ENCODE results near the gene MAZ. TPM values are rescaled to one million over a fixed set of nuclear protein-coding genes. Genes with fewer than 3 reads are reported as not detected.

Gene MAZ
- total and polyA plus RNA-seq, 2 of the 8 experiments (the other 6 are each of a cell fraction or from before 2014, with no cell fraction given): 219 to 380 TPM

GRCh38 chr16:29777576-29778350 is 28.6 kb upstream of the MAZ start, which contains the start of gene ZG16:
Gene ZG16, plus strand, starts transcription at chr16:29778256. Its CDS starts 1,011 bp downstream, at chr16:29779267.
- Histone ChIP-seq H2BK15ac (ENCODE audit: low read length) (peak within 1 kb of the TSS; percentile 55; the same call in 1 of the 2 replicates), H2BK5ac (ENCODE audit: low read depth, low read length) (no peak within 1 kb of the TSS), H3K9ac (replicated peaks in 1 of 4; ENCODE audit: extremely low read depth in 1 of 4, low read depth in 3 of 4, low read length in 3 of 4) (no peak within 1 kb of the TSS), H3K4me2 (ENCODE audit: insufficient read depth in 1 of 2, low read depth in 2 of 2, low read length in 2 of 2) (no peak within 1 kb of the TSS), H3K18ac (ENCODE audit: extremely low read depth, low read length) (no peak within 1 kb of the TSS), H2AFZ (ENCODE audit: low read length) (no peak within 1 kb of the TSS), H3K79me1 (ENCODE audit: low read depth, low read length) (no peaks in the 10 kb centered on the region), H2AK5ac (ENCODE audit: low read depth, low read length) (no peak within 1 kb of the TSS; the same call in 1 of the 2 replicates), H4K91ac (replicated peaks; ENCODE audit: insufficient read length, low read length) (no peak within 1 kb of the TSS), H3K4me1 (replicated peaks in 1 of 4; ENCODE audit: control insufficient read depth in 3 of 4, insufficient read depth in 4 of 4, low read length in 3 of 4) (no peaks in the 10 kb centered on the region), H2BK12ac (ENCODE audit: low read depth, low read length) (no peak within 1 kb of the TSS), H2BK120ac (replicated peaks; ENCODE audit: low read depth, low read length) (no peak within 1 kb of the TSS), H4K20me1 (replicated peaks in 1 of 2; ENCODE audit: control insufficient read depth in 1 of 2, insufficient read depth in 2 of 2, low read length in 2 of 2) (no peaks in the 10 kb centered on the region), H4K8ac (ENCODE audit: extremely low read depth, insufficient read depth, low read length) (no peak within 1 kb of the TSS; the same call in 1 of the 2 replicates), H3K9me3 (ENCODE audit: insufficient read depth in 2 of 2, low read depth in 1 of 2, low read length in 1 of 2) (no peaks in the 10 kb centered on the region), H3K27me3 (replicated peaks in 1 of 4; ENCODE audit: control insufficient read depth in 3 of 4, extremely low read depth in 1 of 4, insufficient read depth in 3 of 4, low read length in 3 of 4) (peaks cover 0 to 2% (median 0%) of the 10 kb centered on the region in 4 experiments; a peak in 1 of 7 replicates), H3K4ac (replicated peaks; ENCODE audit: insufficient read length, low read depth, low read length) (no peak within 1 kb of the TSS), H3K36me3 (ENCODE audit: control insufficient read depth in 2 of 4, insufficient read depth in 4 of 4, low read length in 3 of 4) (no peaks in the 10 kb centered on the region), H3K23me2 (ENCODE audit: low read depth, low read length) (no peaks in the 10 kb centered on the region), H4K5ac (ENCODE audit: insufficient read length, low read depth, low read length) (no peak within 1 kb of the TSS), H3K79me2 (ENCODE audit: control insufficient read depth in 1 of 2, insufficient read depth in 2 of 2, low read length in 2 of 2) (no peaks in the 10 kb centered on the region), H3K56ac (replicated peaks; ENCODE audit: insufficient read length, low read depth, low read length) (no peak within 1 kb of the TSS), H3K4me3 (ENCODE audit: extremely low read depth in 1 of 4, insufficient read depth in 2 of 4, low read depth in 3 of 4, low read length in 4 of 4) (no peak within 1 kb of the TSS), H3K27ac (ENCODE audit: low read depth, low read length) (no peak within 1 kb of the TSS), H2BK20ac (ENCODE audit: low read length) (0 out of 2 replicates have a peak within 1 kb of the TSS, but pooled peaks have one; percentile 61), H3K14ac (ENCODE audit: insufficient read length) (no peak within 1 kb of the TSS), H3K23ac (ENCODE audit: insufficient read length) (no peak within 1 kb of the TSS)
- no peak for TF ChIP-seq NRF1 (IDR thresholded peaks at IDR 0.05; ENCODE audit: low read depth, low read length)
- TF ChIP-seq, protein P1, sequence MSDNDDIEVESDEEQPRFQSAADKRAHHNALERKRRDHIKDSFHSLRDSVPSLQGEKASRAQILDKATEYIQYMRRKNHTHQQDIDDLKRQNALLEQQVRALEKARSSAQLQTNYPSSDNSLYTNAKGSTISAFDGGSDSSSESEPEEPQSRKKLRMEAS (IDR thresholded peaks at IDR 0.05): no peak
- TF ChIP-seq, protein P2, sequence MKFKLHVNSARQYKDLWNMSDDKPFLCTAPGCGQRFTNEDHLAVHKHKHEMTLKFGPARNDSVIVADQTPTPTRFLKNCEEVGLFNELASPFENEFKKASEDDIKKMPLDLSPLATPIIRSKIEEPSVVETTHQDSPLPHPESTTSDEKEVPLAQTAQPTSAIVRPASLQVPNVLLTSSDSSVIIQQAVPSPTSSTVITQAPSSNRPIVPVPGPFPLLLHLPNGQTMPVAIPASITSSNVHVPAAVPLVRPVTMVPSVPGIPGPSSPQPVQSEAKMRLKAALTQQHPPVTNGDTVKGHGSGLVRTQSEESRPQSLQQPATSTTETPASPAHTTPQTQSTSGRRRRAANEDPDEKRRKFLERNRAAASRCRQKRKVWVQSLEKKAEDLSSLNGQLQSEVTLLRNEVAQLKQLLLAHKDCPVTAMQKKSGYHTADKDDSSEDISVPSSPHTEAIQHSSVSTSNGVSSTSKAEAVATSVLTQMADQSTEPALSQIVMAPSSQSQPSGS (IDR thresholded peaks at IDR 0.05; ENCODE audit: low read length): no peak
- no peak for FAIRE-seq
- no peak for DNase-seq (ENCODE audit: low read depth in 1 of 2, low spot score in 2 of 2)
- POLR2A ChIA-PET (ENCODE audit: partially characterized antibody): interaction anchor here (0.6 to 3.2 kb wide), 10 partner anchors 7 to 577 kb away, joined by 3 to 16 read pairs (median 3); partner anchors contain the start of genes KIF22 and MAZ
- 79% methylated on average over 10 of the region's 10 CpGs; no CpG with 5 or more reads in 1 of the 2 experiments for WGBS, 2 experiments (ENCODE audit: extremely low coverage in 1 of 2, insufficient coverage in 1 of 2, insufficient read length in 1 of 2, insufficient replicate concordance in 2 of 2, low coverage in 1 of 2, low lambda C conversion rate in 2 of 2, missing lambda C conversion rate in 1 of 2)
- CTCF ChIA-PET (ENCODE audit: partially characterized antibody): interaction anchor here (0.6 to 2.3 kb wide), 8 partner anchors 10 to 86 kb away, joined by 3 to 11 read pairs (median 4); partner anchors contain the start of gene MVP

Measured in H1 (cell line).